Tibial nerve (tissue), 4 donors: Measurements from ENCODE around the gene PTMS.

Source experiments
- EP300 ChIP-seq, 2 donors: sonication (generic); formaldehyde crosslinking; IDR thresholded peaks; one replicate each; pipeline ENCODE4 v1.6.1; 2017; ENCODE audit warnings: antibody characterized with exemption in 2 of 2, mild to moderate bottlenecking in 1 of 2
- TF ChIP-seq, protein P1 (sequence below), 5 experiments: fragments of 200-600 bp in 3 of 5; fragments of 450-650 bp in 2 of 5; sonication (generic) in 3 of 5; IDR thresholded peaks; one replicate each; pipeline ENCODE4 v1.5.1; 2016 to 2019; ENCODE audit warnings: antibody characterized with exemption in 5 of 5, mild to moderate bottlenecking in 3 of 5, moderate library complexity in 2 of 5

- no peak for TF ChIP-seq EP300 (IDR thresholded peaks at IDR 0.05)
- TF ChIP-seq, protein P1, sequence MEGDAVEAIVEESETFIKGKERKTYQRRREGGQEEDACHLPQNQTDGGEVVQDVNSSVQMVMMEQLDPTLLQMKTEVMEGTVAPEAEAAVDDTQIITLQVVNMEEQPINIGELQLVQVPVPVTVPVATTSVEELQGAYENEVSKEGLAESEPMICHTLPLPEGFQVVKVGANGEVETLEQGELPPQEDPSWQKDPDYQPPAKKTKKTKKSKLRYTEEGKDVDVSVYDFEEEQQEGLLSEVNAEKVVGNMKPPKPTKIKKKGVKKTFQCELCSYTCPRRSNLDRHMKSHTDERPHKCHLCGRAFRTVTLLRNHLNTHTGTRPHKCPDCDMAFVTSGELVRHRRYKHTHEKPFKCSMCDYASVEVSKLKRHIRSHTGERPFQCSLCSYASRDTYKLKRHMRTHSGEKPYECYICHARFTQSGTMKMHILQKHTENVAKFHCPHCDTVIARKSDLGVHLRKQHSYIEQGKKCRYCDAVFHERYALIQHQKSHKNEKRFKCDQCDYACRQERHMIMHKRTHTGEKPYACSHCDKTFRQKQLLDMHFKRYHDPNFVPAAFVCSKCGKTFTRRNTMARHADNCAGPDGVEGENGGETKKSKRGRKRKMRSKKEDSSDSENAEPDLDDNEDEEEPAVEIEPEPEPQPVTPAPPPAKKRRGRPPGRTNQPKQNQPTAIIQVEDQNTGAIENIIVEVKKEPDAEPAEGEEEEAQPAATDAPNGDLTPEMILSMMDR (IDR thresholded peaks at IDR 0.05) = peak; percentile 46 to 78 (median 61)
Observed at GRCh38 chr12:6735448-6736191, 30.5 kb upstream of the PTMS start.
